Measurements from ENCODE around the gene ITPR2.
A peak's percentile ranks its signal among the peaks of the same experiment; 100 is the strongest.

ITPR2 gene

GRCh38 chr12:26861690-26862089 is 28.7 kb upstream of the ITPR2 start:
- DNase-seq (ENCODE audit: extremely low read depth, low read depth), result no peak
- H3K4me3 ChIP-seq (replicated peaks; ENCODE audit: low read depth, low read length), result no peak overlapping the region
- TF ChIP-seq CTCF (IDR thresholded peaks at IDR 0.05; ENCODE audit: low read depth, low read length, missing control alignments), result no peak

GRCh38 chr12:26857465-26858176 is 24.6 kb upstream of the ITPR2 start:
- TF ChIP-seq CTCF (IDR thresholded peaks at IDR 0.05; ENCODE audit: low read depth, low read length, missing control alignments), result no peak
- no peak overlapping the region for H3K4me3 ChIP-seq (replicated peaks; ENCODE audit: low read depth, low read length)
- no peak for DNase-seq (ENCODE audit: extremely low read depth, low read depth)

- no peak overlapping the region for H3K4me3 ChIP-seq (replicated peaks; ENCODE audit: low read depth, low read length)
- DNase-seq (ENCODE audit: extremely low read depth, low read depth), result no peak
- TF ChIP-seq CTCF (IDR thresholded peaks at IDR 0.05; ENCODE audit: low read depth, low read length, missing control alignments), result no peak
Observed at GRCh38 chr12:26855337-26855736, 22.3 kb upstream of the ITPR2 start.

GRCh38 chr12:26854031-26854390 is 21.0 kb upstream of the ITPR2 start:
- H3K4me3 ChIP-seq (replicated peaks; ENCODE audit: low read depth, low read length), result no peak overlapping the region
- TF ChIP-seq CTCF (IDR thresholded peaks at IDR 0.05; ENCODE audit: low read depth, low read length, missing control alignments), result no peak
- DNase-seq (ENCODE audit: extremely low read depth, low read depth), result no peak

GRCh38 chr12:26853303-26854030 is 20.5 kb upstream of the ITPR2 start:
- peak; percentile 92 for TF ChIP-seq CTCF (IDR thresholded peaks at IDR 0.05; ENCODE audit: low read depth, low read length, missing control alignments)
- DNase-seq (ENCODE audit: extremely low read depth, low read depth), result no peak
- no peak overlapping the region for H3K4me3 ChIP-seq (replicated peaks; ENCODE audit: low read depth, low read length)

- H3K4me3 ChIP-seq (replicated peaks; ENCODE audit: low read depth, low read length), result no peak overlapping the region
- no peak for TF ChIP-seq CTCF (IDR thresholded peaks at IDR 0.05; ENCODE audit: low read depth, low read length, missing control alignments)
- DNase-seq (ENCODE audit: extremely low read depth, low read depth), result no peak
Observed at GRCh38 chr12:26851031-26851809, 18.2 kb upstream of the ITPR2 start.

All from HFF-Myc (cell line).